Measurements from ENCODE around the gene CALHM2. TPM values are rescaled to one million over a fixed set of nuclear protein-coding genes. Genes with fewer than 3 reads are reported as not detected.

CALHM2 gene
- total and polyA plus RNA-seq, 2 of the 4 experiments (the other 2 are of a cell fraction): 2.5 to 7.9 TPM

GRCh38 chr10:103427866-103428265, 24.3 kb downstream of the CALHM2 start:
- Histone ChIP-seq H2AK5ac (ENCODE audit: low read depth, low read length) (no peak overlapping the region), H3K27ac (ENCODE audit: insufficient read depth, low read length) (no peak overlapping the region), H3K14ac (replicated peaks; ENCODE audit: low read depth, low read length) (no peak overlapping the region), H4K5ac (ENCODE audit: low read depth, low read length) (no peak overlapping the region), H3K18ac (ENCODE audit: low read depth, low read length) (no peak overlapping the region), H2BK20ac (ENCODE audit: low read depth, low read length) (no peak overlapping the region), H3K56ac (ENCODE audit: extremely low read depth, insufficient read depth, low read length) (no peak overlapping the region), H3K36me3 (ENCODE audit: control insufficient read depth, insufficient read depth, low read length) (peaks cover 45% of the 10 kb centered on the region), H4K8ac (ENCODE audit: low read depth in 2 of 2, low read length in 2 of 2) (no peak overlapping the region), H4K91ac (ENCODE audit: insufficient read depth, low read depth, low read length) (no peak overlapping the region), H4K20me1 (ENCODE audit: insufficient read depth, low read length) (no peaks in the 10 kb centered on the region), H2BK5ac (ENCODE audit: low read depth, low read length, poor library complexity, severe bottlenecking) (no peak overlapping the region), H3K4me3 (ENCODE audit: insufficient read depth, low read depth, low read length) (no peak overlapping the region), H2BK15ac (ENCODE audit: low read depth, low read length) (no peak overlapping the region), H3K4ac (ENCODE audit: low read depth, low read length) (no peak overlapping the region), H3K9ac (ENCODE audit: low read depth, low read length) (no peak overlapping the region), H3K23ac (ENCODE audit: low read depth, low read length) (no peak overlapping the region), H2AK9ac (replicated peaks; ENCODE audit: low read depth, low read length, poor library complexity) (no peak overlapping the region), H3K4me2 (ENCODE audit: low read depth, low read length) (no peak overlapping the region), H3K9me3 (ENCODE audit: control insufficient read depth, insufficient read depth, low read length) (no peaks in the 10 kb centered on the region), H2BK120ac (ENCODE audit: low read depth, low read length) (no peak overlapping the region), H3K9me1 (ENCODE audit: insufficient read depth, low read length) (no peaks in the 10 kb centered on the region), H3K27me3 (ENCODE audit: control insufficient read depth, insufficient read depth, low read length) (no peaks in the 10 kb centered on the region), H3K79me1 (ENCODE audit: low read depth in 1 of 2, low read length in 2 of 2) (peaks cover 5 to 6% of the 10 kb centered on the region in 2 experiments; a peak in 2 of 4 replicates), H3K4me1 (ENCODE audit: control insufficient read depth, insufficient read depth, low read length) (no peaks in the 10 kb centered on the region), H2AFZ (replicated peaks; ENCODE audit: low read length, poor library complexity) (no peak overlapping the region)
- BruUV-seq (replicated peaks): TSS peak; percentile 27
- 82 to 100% methylated on average over 1 of the region's 9 CpGs for WGBS, 2 experiments (ENCODE audit: extremely low coverage in 2 of 2, insufficient read length in 1 of 2)
- dilution Hi-C loops (cut with HindIII; ENCODE audit: low sequenced_read_pairs, unreplicated experiment) (no loop called here), intact Hi-C loops (cut with micrococcal nuclease) (no loop called here), in situ Hi-C loops (cut with MboI; ENCODE audit: low sequenced_read_pairs) (no loop called here)
- no peak for TF ChIP-seq POLR2A (IDR thresholded peaks at IDR 0.05; ENCODE audit: low read depth, low read length)
- TF ChIP-seq MAZ (IDR thresholded peaks at IDR 0.05; ENCODE audit: borderline replicate concordance, low read depth, low read length): no peak
- TF ChIP-seq ELK1 (IDR thresholded peaks at IDR 0.05; ENCODE audit: borderline replicate concordance, low read depth, low read length): no peak
- TF ChIP-seq RCOR1 (IDR thresholded peaks at IDR 0.05; ENCODE audit: insufficient replicate concordance, low read length): no peak
- TF ChIP-seq NFE2L2 (IDR thresholded peaks at IDR 0.05; ENCODE audit: low read depth, low read length): no peak
- no peak for TF ChIP-seq MXI1 (IDR thresholded peaks at IDR 0.05; ENCODE audit: borderline replicate concordance, low read depth, low read length)
- TF ChIP-seq USF2 (IDR thresholded peaks at IDR 0.05; ENCODE audit: low read depth, low read length): no peak
- no peak for TF ChIP-seq SMC3 (IDR thresholded peaks at IDR 0.05; ENCODE audit: low read depth, low read length)
- no peak for ATAC-seq (ENCODE audit: low read depth)
- ChIA-PET POLR2A (ENCODE audit: unreplicated experiment) (no interaction called here), CTCF (no interaction called here)
- DNase-seq: no peak
